ENCODE results near the gene LAMA4.

LAMA4 gene

GRCh38 chr6:112205427-112206109, 48.8 kb downstream of the LAMA4 start:
- TF ChIP-seq CTCF (IDR thresholded peaks at IDR 0.05): no peak

DNA sequence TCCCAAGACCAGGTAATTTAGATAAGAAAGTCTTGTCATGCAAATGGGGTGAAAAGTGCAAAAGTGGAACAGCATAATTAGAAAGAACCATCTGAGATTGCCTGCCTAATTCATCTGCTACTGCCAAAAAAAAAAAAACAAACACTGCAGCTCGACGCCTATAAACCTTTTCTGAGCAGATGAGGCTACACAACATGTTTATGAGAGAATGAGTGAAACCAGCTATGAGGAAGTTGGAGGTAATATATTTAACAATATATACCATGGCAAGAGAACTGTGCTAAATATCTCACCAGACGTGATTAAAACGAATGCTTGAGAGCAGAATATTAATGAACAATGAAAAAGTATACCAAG, 50.0 kb downstream of the LAMA4 start:
- no peak for TF ChIP-seq CTCF (IDR thresholded peaks at IDR 0.05)

DNA sequence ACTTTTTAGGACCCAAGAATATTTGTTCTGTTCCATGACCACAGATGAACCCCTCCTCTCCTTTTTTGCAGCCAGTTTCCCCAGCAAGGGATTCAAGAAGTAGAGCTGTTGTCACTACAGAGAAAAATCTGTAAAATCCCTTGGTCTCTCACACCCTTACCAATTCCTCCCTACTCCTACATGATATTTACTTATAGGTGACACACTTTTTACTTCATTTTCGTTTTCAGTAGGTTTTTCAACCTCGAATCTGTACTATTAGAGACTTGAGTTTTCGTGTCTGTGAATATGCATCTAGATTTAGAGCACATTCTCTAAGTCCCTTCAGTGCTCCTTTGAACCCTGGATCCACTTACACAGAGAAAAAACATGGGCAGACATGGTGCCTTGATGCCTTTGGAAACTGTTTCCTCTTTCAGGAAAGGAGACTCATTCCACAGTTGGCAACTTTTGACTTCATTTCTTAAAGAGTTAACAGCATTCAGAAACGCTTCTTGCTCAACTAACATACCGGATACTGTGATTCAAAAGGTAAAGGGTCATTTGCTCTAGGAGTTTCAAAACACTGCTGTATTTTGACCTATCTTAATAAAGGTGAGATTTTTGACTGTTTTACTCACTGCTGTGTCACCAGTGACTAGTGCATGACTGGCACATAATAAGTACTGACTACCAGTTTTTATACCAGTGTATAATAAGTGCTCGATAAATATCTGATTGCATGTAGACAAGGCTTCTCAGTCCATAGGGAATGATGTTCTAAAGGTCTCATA, 50.6 kb downstream of the LAMA4 start:
- TF ChIP-seq CTCF (IDR thresholded peaks at IDR 0.05): no peak

DNA sequence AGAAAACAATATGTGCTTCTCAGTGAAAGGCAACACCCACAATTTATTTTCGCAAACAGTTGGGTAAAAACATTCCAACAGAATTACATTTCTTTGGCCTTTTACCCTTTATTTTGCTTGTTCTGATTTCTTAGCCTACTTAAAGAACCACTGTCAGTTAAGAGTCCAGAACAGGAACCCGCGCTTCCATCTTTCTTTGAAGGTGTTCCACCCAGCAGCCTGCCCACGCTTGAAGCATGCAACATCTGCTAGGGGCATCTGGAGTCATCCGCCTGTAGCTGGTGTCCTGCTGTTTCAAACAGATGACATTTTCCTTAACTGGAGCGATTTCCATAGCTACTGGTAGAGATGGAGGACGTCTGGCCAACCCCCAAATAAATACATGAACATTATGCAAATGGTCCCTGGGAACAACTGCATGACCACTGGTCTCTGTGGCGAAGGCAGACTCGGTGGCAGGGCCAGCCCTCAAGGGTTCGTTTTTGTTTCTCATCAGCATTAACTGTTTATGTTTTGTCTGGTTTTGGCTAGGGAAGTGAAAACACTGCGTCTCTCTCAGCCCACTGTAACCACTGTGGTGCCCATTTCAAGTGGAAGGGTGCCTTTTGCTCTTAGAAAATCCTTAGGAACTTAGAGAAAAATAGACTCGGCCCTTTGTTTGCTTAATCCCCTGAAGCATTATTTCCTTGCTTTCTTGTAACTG, 51.6 kb downstream of the LAMA4 start:
- no peak for TF ChIP-seq CTCF (IDR thresholded peaks at IDR 0.05)

DNA sequence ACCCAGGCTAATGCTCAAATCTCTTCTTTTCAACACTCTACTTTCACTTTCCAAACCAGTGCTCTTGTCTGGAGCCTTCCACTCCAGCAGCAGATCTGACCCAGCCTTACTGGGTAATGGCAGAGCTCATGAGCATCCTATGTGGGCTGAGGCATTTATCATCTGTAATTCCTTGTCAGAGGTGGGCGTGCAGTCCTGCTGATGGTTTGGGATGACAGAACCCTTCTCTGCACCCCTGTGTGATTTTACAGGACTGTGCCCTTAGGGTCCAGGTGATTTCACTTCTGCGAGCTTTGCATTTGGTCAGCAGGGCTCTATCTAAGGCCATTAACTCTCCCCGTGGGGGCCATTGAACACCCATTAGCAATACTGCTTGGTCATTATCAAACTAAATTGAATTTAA, 55.4 kb downstream of the LAMA4 start:
- TF ChIP-seq CTCF (IDR thresholded peaks at IDR 0.05): no peak

DNA sequence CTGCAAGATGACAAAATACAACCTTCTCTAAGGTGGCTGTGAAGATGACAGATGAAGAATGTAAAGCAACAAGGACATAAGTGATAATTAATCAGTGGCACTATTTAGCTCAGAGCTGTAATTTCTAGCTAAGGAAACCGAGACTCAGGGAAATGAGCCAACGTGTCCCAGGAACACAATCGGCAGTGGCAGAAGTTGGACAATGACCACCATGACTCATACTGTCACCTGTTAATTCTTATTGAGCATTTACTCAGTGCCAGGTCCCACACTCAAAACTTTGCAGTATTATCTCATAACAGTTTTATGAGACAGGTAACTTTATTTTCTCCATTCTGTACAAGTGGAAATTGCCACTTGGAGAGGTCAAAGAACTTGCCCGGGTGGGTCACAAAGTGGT, 55.8 kb downstream of the LAMA4 start:
- no peak for TF ChIP-seq CTCF (IDR thresholded peaks at IDR 0.05)

DNA sequence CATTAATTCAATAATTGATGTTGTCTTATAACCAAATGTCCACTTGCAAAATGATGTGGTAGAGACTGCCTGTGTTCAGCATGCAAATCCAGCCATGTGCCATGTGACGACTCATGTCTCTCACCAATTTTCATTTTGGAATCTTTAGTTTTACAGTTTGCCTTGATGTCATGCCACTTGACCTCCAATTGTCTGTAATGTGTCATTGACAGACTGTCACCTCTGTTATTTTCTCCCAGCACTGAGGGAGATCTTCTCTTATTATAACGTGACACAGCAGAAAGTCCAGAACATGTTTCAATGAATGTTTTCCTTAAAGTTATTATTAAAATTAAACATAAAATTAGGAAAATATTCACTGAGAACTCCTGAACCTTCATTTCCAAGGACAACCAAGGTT, 56.7 kb downstream of the LAMA4 start:
- TF ChIP-seq CTCF (IDR thresholded peaks at IDR 0.05): no peak

Measured in LNCAP (cell line).